Type B pancreatic cell (in vitro differentiated cells): ENCODE measurements around the gene MSRB3. TPM values are rescaled to one million over a fixed set of nuclear protein-coding genes. Genes with fewer than 3 reads are reported as not detected.
A peak's percentile ranks its signal among the peaks of the same experiment; 100 is the strongest.

Experiments used
- DNase-seq: peaks from one replicate; pipeline ENCODE4 v3.0.0; 2021; ENCODE audit warnings: mixed read lengths; ENCODE audit not compliant: unreplicated experiment; ENCODE audit errors: extremely low spot score
- H3K27ac Mint-ChIP-seq: 2 replicates; pipeline ENCODE4 v1.8.0; 2021; ENCODE audit warnings: mild to moderate bottlenecking, mixed read lengths
- H3K27me3 Mint-ChIP-seq: 2 replicates; pipeline ENCODE4 v1.8.0; 2021; ENCODE audit warnings: mixed read lengths
- H3K36me3 Mint-ChIP-seq: 2 replicates; pipeline ENCODE4 v1.8.0; 2021; ENCODE audit warnings: mixed read lengths
- H3K4me1 Mint-ChIP-seq: one replicate; pipeline ENCODE4 v1.8.0; 2021; ENCODE audit warnings: mixed read lengths; ENCODE audit not compliant: unreplicated experiment
- H3K4me3 Mint-ChIP-seq: 2 replicates; pipeline ENCODE4 v1.8.0; 2021; ENCODE audit warnings: mild to moderate bottlenecking, mixed read lengths
- H3K9me3 Mint-ChIP-seq: 2 replicates; pipeline ENCODE4 v1.8.0; 2021; ENCODE audit warnings: mixed read lengths
- CTCF ChIP-seq: fragments of 200-600 bp; sonication (generic); conservative IDR thresholded peaks from 2 replicates; pipeline ENCODE4 v1.5.0; 2021; ENCODE audit warnings: antibody characterized with exemption, mild to moderate bottlenecking
- total RNA-seq: library from RNA; stranded (reverse); gene quantifications from 2 replicates; pipeline ENCODE4 v1.2.1, GENCODE V29; 2021; ENCODE audit warnings: low replicate concordance

MSRB3 gene
- total RNA-seq, 1 donor from 2014 or later: 12.8 TPM

GRCh38 chr12:65427646-65428045, 149.2 kb downstream of the MSRB3 start:
- peak overlapping the region; percentile 6 for H3K27ac Mint-ChIP-seq
- H3K4me1 Mint-ChIP-seq: peaks cover 47% of the 10 kb centered on the region
- no peaks in the 10 kb centered on the region for H3K27me3 Mint-ChIP-seq

GRCh38 chr12:65430006-65430405, 151.5 kb downstream of the MSRB3 start:
- H3K36me3 Mint-ChIP-seq: peaks cover 3% of the 10 kb centered on the region
- no peaks in the 10 kb centered on the region for H3K27me3 Mint-ChIP-seq
- no peaks in the 10 kb centered on the region for H3K9me3 Mint-ChIP-seq
- TF ChIP-seq CTCF: no peak
- H3K4me3 Mint-ChIP-seq: no peak overlapping the region
- peaks cover 48% of the 10 kb centered on the region for H3K4me1 Mint-ChIP-seq
- DNase-seq: no peak
- H3K27ac Mint-ChIP-seq: no peak overlapping the region

More at GRCh38 chr12:65427646-65428045, 149.2 kb downstream of the MSRB3 start:
- Mint-ChIP-seq H3K36me3 (peaks cover 3% of the 10 kb centered on the region), H3K9me3 (peaks cover 4% of the 10 kb centered on the region), H3K4me3 (no peak overlapping the region)
- no peak for TF ChIP-seq CTCF
- no peak for DNase-seq

- no peak overlapping the region for H3K27ac Mint-ChIP-seq
- H3K36me3 Mint-ChIP-seq: peaks cover 3% of the 10 kb centered on the region
- TF ChIP-seq CTCF: no peak
- H3K9me3 Mint-ChIP-seq: no peaks in the 10 kb centered on the region
- peaks cover 48% of the 10 kb centered on the region for H3K4me1 Mint-ChIP-seq
- no peak for DNase-seq
- no peak overlapping the region for H3K4me3 Mint-ChIP-seq
- H3K27me3 Mint-ChIP-seq: no peaks in the 10 kb centered on the region
Measured at GRCh38 chr12:65430571-65431306, 152.3 kb downstream of the MSRB3 start.

- no peak overlapping the region for H3K27ac Mint-ChIP-seq
- TF ChIP-seq CTCF: no peak
- H3K36me3 Mint-ChIP-seq: no peaks in the 10 kb centered on the region
Measured at GRCh38 chr12:65432114-65432513, 153.6 kb downstream of the MSRB3 start.

GRCh38 chr12:65432651-65433050, 154.2 kb downstream of the MSRB3 start:
- no peak for TF ChIP-seq CTCF
- H3K36me3 Mint-ChIP-seq: no peaks in the 10 kb centered on the region
- no peaks in the 10 kb centered on the region for H3K9me3 Mint-ChIP-seq
- no peak for DNase-seq
- H3K27me3 Mint-ChIP-seq: no peaks in the 10 kb centered on the region
- no peak overlapping the region for H3K27ac Mint-ChIP-seq
- H3K4me3 Mint-ChIP-seq: no peak overlapping the region
- H3K4me1 Mint-ChIP-seq: peaks cover 32% of the 10 kb centered on the region

More at GRCh38 chr12:65432114-65432513, 153.6 kb downstream of the MSRB3 start:
- Mint-ChIP-seq H3K4me1 (peaks cover 37% of the 10 kb centered on the region), H3K27me3 (no peaks in the 10 kb centered on the region), H3K4me3 (no peak overlapping the region), H3K9me3 (no peaks in the 10 kb centered on the region)
- no peak for DNase-seq
